GM23338 (cell line): ENCODE measurements around the gene FARS2. TPM values are rescaled to one million over a fixed set of nuclear protein-coding genes. Genes with fewer than 3 reads are reported as not detected.

Source experiments
- ATAC-seq: fragments of 200-7000 bp; cut with Tn5 transposase; 3 replicates; pipeline ENCODE4 v1.9.1; 2020
- DNase-seq: peaks from one replicate; pipeline ENCODE4 v3.0.0-alpha.2; 2015; ENCODE audit warnings: low spot score
- H2AFZ ChIP-seq: fragments of 200-600 bp; sonication (generic); 2 replicates; pipeline ENCODE4 v1.8.0; 2016; ENCODE audit warnings: antibody characterized with exemption, mild to moderate bottlenecking, moderate library complexity
- H3F3A ChIP-seq: fragments of 200-600 bp; sonication (generic); replicated peaks from 2 replicates; pipeline ENCODE4 v1.8.0; 2017; ENCODE audit warnings: antibody characterized with exemption, mixed run types, low read depth
- H3K27ac ChIP-seq: fragments of 200-600 bp; sonication (generic); 2 replicates; pipeline ENCODE4 v1.6.1; 2016; ENCODE audit warnings: low read depth
- H3K27me3 ChIP-seq: fragments of 200-600 bp; sonication (generic); 2 replicates; pipeline ENCODE4 v1.8.0; 2016; ENCODE audit warnings: mild to moderate bottlenecking, mixed run types, moderate library complexity; ENCODE audit not compliant: insufficient read depth
- H3K36me3 ChIP-seq: fragments of 200-600 bp; sonication (generic); 2 replicates; pipeline ENCODE4 v1.8.0; 2016; ENCODE audit warnings: mild to moderate bottlenecking; ENCODE audit not compliant: insufficient read depth
- H3K4me1 ChIP-seq: fragments of 200-600 bp; sonication (generic); 2 replicates; pipeline ENCODE4 v1.8.0; 2016; ENCODE audit warnings: mild to moderate bottlenecking, moderate library complexity; ENCODE audit not compliant: insufficient read depth
- H3K4me2 ChIP-seq: fragments of 200-600 bp; sonication (generic); 2 replicates; pipeline ENCODE4 v1.7.1; 2017; ENCODE audit warnings: mixed run types
- H3K4me3 ChIP-seq: fragments of 200-600 bp; sonication (generic); 2 replicates; pipeline ENCODE4 v1.6.1; 2016; ENCODE audit warnings: mixed run types
- H3K79me2 ChIP-seq: fragments of 200-600 bp; sonication (generic); replicated peaks from 2 replicates; pipeline ENCODE4 v1.8.0; 2017; ENCODE audit warnings: mild to moderate bottlenecking; ENCODE audit not compliant: insufficient read depth
- H3K9me2 ChIP-seq: fragments of 200-600 bp; sonication (generic); 2 replicates; pipeline ENCODE4 v1.8.0; 2017; ENCODE audit not compliant: insufficient read depth
- H4K20me1 ChIP-seq: fragments of 200-600 bp; sonication (generic); replicated peaks from 2 replicates; pipeline ENCODE4 v1.8.0; 2017; ENCODE audit warnings: mild to moderate bottlenecking; ENCODE audit not compliant: insufficient read depth
- H3K27ac Mint-ChIP-seq: 2 replicates; pipeline ENCODE4 v1.8.0; 2020; ENCODE audit warnings: inconsistent platforms, mild to moderate bottlenecking, moderate library complexity, mixed read lengths
- H3K27me3 Mint-ChIP-seq: 3 replicates; pipeline ENCODE4 v1.8.0; 2022; ENCODE audit warnings: low read depth, mild to moderate bottlenecking, moderate library complexity, mixed read lengths, inconsistent platforms; ENCODE audit not compliant: insufficient read depth, poor library complexity
- H3K36me3 Mint-ChIP-seq: 3 replicates; pipeline ENCODE4 v1.8.0; 2021; ENCODE audit warnings: low read depth, mild to moderate bottlenecking, inconsistent platforms, moderate library complexity, mixed read lengths
- H3K4me1 Mint-ChIP-seq: 3 replicates; pipeline ENCODE4 v1.8.0; 2020; ENCODE audit warnings: mild to moderate bottlenecking, inconsistent platforms, mixed read lengths
- H3K4me3 Mint-ChIP-seq: 3 replicates; pipeline ENCODE4 v1.8.0; 2021; ENCODE audit warnings: moderate library complexity, mild to moderate bottlenecking, inconsistent platforms, mixed read lengths
- H3K9me3 Mint-ChIP-seq: 3 replicates; pipeline ENCODE4 v1.8.0; 2020; ENCODE audit warnings: moderate library complexity, mild to moderate bottlenecking, inconsistent platforms, mixed read lengths
- CREB1 ChIP-seq: fragments of 250-450 bp; sonication (Bioruptor Pico); IDR thresholded peaks from 2 replicates; pipeline ENCODE4 v1.5.0; 2020; ENCODE audit warnings: low read depth, mild to moderate bottlenecking, moderate library complexity
- CTCF ChIP-seq, 2 experiments: fragments of 200-600 bp in 1 of 2; sonication (generic) in 1 of 2; conservative IDR thresholded peaks; 2 replicates each; pipeline versions ENCODE4 v1.5.1 to v1.6.1; 2016 to 2017; ENCODE audit warnings: antibody characterized with exemption in 2 of 2, low read depth in 2 of 2, mild to moderate bottlenecking in 2 of 2, moderate library complexity in 1 of 2
- EZH2 ChIP-seq: fragments of 200-600 bp; sonication (generic); IDR thresholded peaks from one replicate; pipeline ENCODE4 v1.8.0; 2017; ENCODE audit warnings: antibody characterized with exemption, mild to moderate bottlenecking, low read depth; ENCODE audit not compliant: unreplicated experiment
- EZH2phosphoT487 ChIP-seq: fragments of 200-600 bp; sonication (generic); IDR thresholded peaks from one replicate; pipeline ENCODE4 v1.8.1; 2018; ENCODE audit warnings: antibody characterized with exemption; ENCODE audit not compliant: unreplicated experiment
- JUNB ChIP-seq: IDR thresholded peaks from one replicate; pipeline ENCODE4 v1.6.1; 2016; ENCODE audit warnings: antibody characterized with exemption; ENCODE audit not compliant: unreplicated experiment
- NANOG ChIP-seq: IDR thresholded peaks from 2 replicates; pipeline ENCODE4 v1.6.1; 2016; ENCODE audit warnings: antibody characterized with exemption, borderline replicate concordance
- POLR2AphosphoS5 ChIP-seq: IDR thresholded peaks from 2 replicates; pipeline ENCODE4 v1.6.1; 2016; ENCODE audit warnings: antibody characterized with exemption, low read depth
- REST ChIP-seq: IDR thresholded peaks from one replicate; pipeline ENCODE4 v1.6.1; 2018; ENCODE audit warnings: antibody characterized with exemption; ENCODE audit not compliant: unreplicated experiment
- STAT1 ChIP-seq: IDR thresholded peaks from one replicate; pipeline ENCODE4 v1.6.1; 2016; ENCODE audit warnings: antibody characterized with exemption; ENCODE audit not compliant: unreplicated experiment
- ZNF114 ChIP-seq: fragments of 250-450 bp; sonication (Bioruptor Pico); IDR thresholded peaks from 2 replicates; pipeline ENCODE4 v1.5.0; 2020; ENCODE audit warnings: mild to moderate bottlenecking, moderate library complexity
- ZNF462 ChIP-seq: fragments of 250-450 bp; sonication (Bioruptor Pico); IDR thresholded peaks from 2 replicates; pipeline ENCODE4 v1.5.0; 2020; ENCODE audit warnings: mild to moderate bottlenecking, moderate library complexity
- polyA plus RNA-seq: library from polyadenylated mRNA; unstranded; fragments of >200 nt; fragmentation: Nextera tagmentation; extraction: Ambion mirVana; gene quantifications from 2 replicates; pipeline ENCODE4 v1.2.1, GENCODE V29; 2016
- total RNA-seq: library from RNA; depleted of rRNA; stranded (reverse); fragments of >200 nt; shearing (Covaris generic); gene quantifications from 2 replicates; pipeline ENCODE4 v1.2.3, GENCODE V29; 2014

The FARS2 gene
- total and polyA plus RNA-seq, 2 experiments from 2014 or later = 7.6 to 19.0 TPM

GRCh38 chr6:5664149-5664548 lies 402.8 kb downstream of the FARS2 start:
- peaks cover 8% of the 10 kb centered on the region; the same call in 1 of the 2 replicates for H3K9me2 ChIP-seq
- Mint-ChIP-seq H3K27me3 (peaks cover 2% of the 10 kb centered on the region), H3K4me1 (peaks cover 19% of the 10 kb centered on the region), H3K27ac (no peak overlapping the region), H3K9me3 (no peaks in the 10 kb centered on the region), H3K4me3 (no peak overlapping the region), H3K36me3 (no peaks in the 10 kb centered on the region)
- H3F3A ChIP-seq = no peaks in the 10 kb centered on the region
- no peak overlapping the region for H2AFZ ChIP-seq
- DNase-seq = no peak
- H4K20me1 ChIP-seq = no peaks in the 10 kb centered on the region
- no peaks in the 10 kb centered on the region for H3K79me2 ChIP-seq
- no peaks in the 10 kb centered on the region for H3K27me3 ChIP-seq
- H3K27ac ChIP-seq = no peak overlapping the region
- ATAC-seq = no peak
- no peak overlapping the region for H3K4me3 ChIP-seq
- TF ChIP-seq POLR2AphosphoS5 (no peak), ZNF462 (CRISPR knock-in tag) (no peak), ZNF114 (CRISPR knock-in tag) (no peak), JUNB (no peak), CTCF (conservative IDR thresholded peaks at IDR 0.05; ENCODE audit: low read depth in 2 of 2) (no peak), NANOG (no peak), EZH2phosphoT487 (no peak), STAT1 (no peak), REST (no peak), CREB1 (CRISPR knock-in tag) (no peak), EZH2 (no peak)
- H3K36me3 ChIP-seq = no peaks in the 10 kb centered on the region
- peaks cover 12% of the 10 kb centered on the region for H3K4me1 ChIP-seq
- no peak overlapping the region for H3K4me2 ChIP-seq
